OCI-LY7 (cell line): ENCODE measurements around the gene NPM3. TPM values are rescaled to one million over a fixed set of nuclear protein-coding genes. Genes with fewer than 3 reads are reported as not detected.
A peak's percentile ranks its signal among the peaks of the same experiment; 100 is the strongest.

Experiments used
- BruUV-seq: library from RNA; stranded (reverse); fragments of 400-500 nt; replicated peaks from 2 replicates; lab custom pipeline; 2021; lab: Mats Ljungman, UMichigan
- CTCF ChIA-PET: fragments of 300-600 bp; sonication (Branson Sonifier 250); formaldehyde crosslinking; loops from one replicate; lab custom pipeline; 2022; ENCODE audit warnings: antibody characterized with exemption; ENCODE audit not compliant: unreplicated experiment; lab: Charles Lee
- POLR2A ChIA-PET: fragments of 300-600 bp; sonication (Branson Sonifier 250); formaldehyde crosslinking; loops from one replicate; lab custom pipeline; 2022; ENCODE audit warnings: antibody characterized with exemption; lab: Charles Lee
- DNase-seq: peaks from one replicate; pipeline ENCODE4 v3.0.0-alpha.2; 2015; ENCODE audit warnings: low spot score
- H2AFZ ChIP-seq: fragments of 200-600 bp; sonication (generic), shearing (Covaris generic); 2 replicates; pipeline ENCODE4 v1.6.1; 2014; ENCODE audit warnings: mild to moderate bottlenecking, antibody characterized with exemption, low read length, moderate library complexity
- H3K27ac ChIP-seq: fragments of 200-600 bp; sonication (generic); 2 replicates; pipeline ENCODE4 v1.5.1; 2014; ENCODE audit warnings: mixed run types, low read depth, mild to moderate bottlenecking, moderate library complexity, low read length, inconsistent platforms; ENCODE audit not compliant: poor library complexity, severe bottlenecking
- H3K36me3 ChIP-seq: fragments of 200-600 bp; sonication (generic); 2 replicates; pipeline ENCODE4 v1.6.1; 2014; ENCODE audit warnings: mild to moderate bottlenecking, antibody characterized with exemption, low read length, moderate library complexity, mixed read lengths; ENCODE audit not compliant: insufficient read depth
- H3K4me1 ChIP-seq: fragments of 200-600 bp; sonication (generic); 2 replicates; pipeline ENCODE4 v1.5.1; 2014; ENCODE audit warnings: mild to moderate bottlenecking, low read length; ENCODE audit not compliant: insufficient read depth, poor library complexity, severe bottlenecking
- H3K4me2 ChIP-seq: fragments of 200-600 bp; sonication (generic); 2 replicates; pipeline ENCODE4 v1.6.1; 2014; ENCODE audit warnings: mild to moderate bottlenecking, low read length
- H3K4me3 ChIP-seq: fragments of 200-600 bp; sonication (generic); 2 replicates; pipeline ENCODE4 v1.5.1; 2014; ENCODE audit warnings: mild to moderate bottlenecking, low read depth, low read length; ENCODE audit not compliant: poor library complexity, severe bottlenecking
- H3K79me2 ChIP-seq: fragments of 200-600 bp; sonication (generic); 2 replicates; pipeline ENCODE4 v1.6.1; 2016; ENCODE audit warnings: low read depth, mild to moderate bottlenecking, low read length, moderate library complexity, mixed read lengths; ENCODE audit not compliant: insufficient read depth
- H3K9me2 ChIP-seq: fragments of 200-600 bp; sonication (generic); 2 replicates; pipeline ENCODE4 v1.6.1; 2016; ENCODE audit warnings: mild to moderate bottlenecking, low read length, mixed read lengths; ENCODE audit not compliant: insufficient read depth
- H3K9me3 ChIP-seq: fragments of 200-600 bp; sonication (generic); 2 replicates; pipeline ENCODE4 v1.6.1; 2014; ENCODE audit warnings: mild to moderate bottlenecking, mixed run types, low read length, mixed read lengths
- H4K20me1 ChIP-seq: fragments of 200-600 bp; sonication (generic); 2 replicates; pipeline ENCODE4 v1.6.1; 2014; ENCODE audit warnings: mild to moderate bottlenecking, antibody characterized with exemption, low read length, moderate library complexity, mixed read lengths; ENCODE audit not compliant: insufficient read depth
- EZH2phosphoT487 ChIP-seq: fragments of 200-600 bp; sonication (generic); IDR thresholded peaks from 2 replicates; pipeline ENCODE4 v1.6.1; 2018; ENCODE audit warnings: low read depth, borderline replicate concordance, mild to moderate bottlenecking, mixed run types, antibody characterized with exemption, low read length, moderate library complexity, mixed read lengths
- intact Hi-C: fragments of 100-400 bp; cut with micrococcal nuclease; formaldehyde crosslinking; loops from one replicate; pipeline ENCODE4 v1.10.0; 2022; ENCODE audit not compliant: unreplicated experiment
- total RNA-seq, 2 experiments: library from RNA; depleted of rRNA in 1 of 2; stranded (reverse); fragments of >200 nt in 1 of 2; shearing (Covaris generic) in 1 of 2; gene quantifications; 2 replicates each; pipeline ENCODE4 v1.2.3, GENCODE V29; 2014 to 2022
- TF ChIP-seq, protein P1 (sequence below): fragments of 200-600 bp; sonication (generic); conservative IDR thresholded peaks from 2 replicates; pipeline ENCODE4 v1.5.1; 2014; ENCODE audit warnings: mild to moderate bottlenecking, antibody characterized with exemption, low read length, moderate library complexity, mixed read lengths

Gene NPM3
- total RNA-seq, 2 experiments from 2014 or later: 111 to 115 TPM

DNA sequence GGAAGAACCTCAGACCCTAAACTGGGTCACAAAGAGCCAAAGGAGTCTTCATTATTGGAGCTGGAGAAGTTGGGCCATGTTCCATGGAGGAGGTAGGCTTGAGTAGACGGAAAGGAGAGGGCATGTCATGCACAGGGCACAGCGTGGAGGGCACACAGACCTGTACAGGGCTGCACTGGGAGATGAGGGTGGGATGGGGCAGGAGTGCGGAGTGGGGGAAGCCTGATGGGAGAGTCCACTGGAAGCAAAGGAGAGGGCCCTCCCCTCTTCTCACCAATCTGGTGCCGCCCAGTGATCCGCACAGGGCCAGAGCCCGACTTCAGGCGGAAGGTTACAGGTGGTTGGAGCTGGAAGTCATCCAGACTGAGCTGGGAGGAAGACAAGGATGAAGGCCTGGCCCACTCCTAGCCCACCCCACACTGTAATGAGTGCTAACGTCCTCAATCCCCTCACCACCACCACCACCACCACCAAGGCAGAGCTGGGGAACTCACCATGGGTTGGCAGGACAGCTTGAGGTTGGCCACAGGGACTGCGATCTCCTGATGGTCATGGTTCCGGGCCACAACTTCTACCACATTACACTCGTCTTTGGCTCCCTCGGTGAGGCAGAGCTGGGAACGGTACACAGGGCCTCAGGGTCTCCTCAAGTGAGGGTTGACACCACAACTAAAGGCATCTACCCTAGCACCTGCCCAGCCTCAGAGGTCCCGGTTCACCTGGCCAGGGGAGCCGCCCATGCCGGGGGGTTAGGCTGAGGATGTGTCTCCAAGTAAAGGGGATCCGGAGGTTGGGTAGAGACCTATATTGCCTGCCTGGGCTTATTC, 1.0 kb downstream of the NPM3 start:
- DNase-seq: peak; percentile 29
- ChIA-PET POLR2A (interaction anchor here (0.7 to 2.4 kb wide), 3 partner anchors 36 to 567 kb away, joined by 3 to 8 read pairs (median 7); partner anchors contain the start of gene OGA), CTCF (interaction anchor here (0.6 to 1.6 kb wide), 7 partner anchors 160 to 267 kb away, joined by 3 to 20 read pairs (median 4); no protein-coding TSS in a partner anchor)
- intact Hi-C loops: loop anchor here (1.0 to 10.0 kb wide), 6 partner anchors 36 to 567 kb away; partner anchors contain the start of genes FBXW4 and OGA
- Histone ChIP-seq H2AFZ (peak overlapping the region; percentile 48; the same call in 1 of the 2 replicates), H3K9me2 (no peaks in the 10 kb centered on the region), H3K4me1 (peaks cover 50% of the 10 kb centered on the region), H3K9me3 (no peaks in the 10 kb centered on the region), H3K27ac (peak overlapping the region; percentile 40), H3K36me3 (peaks cover 56% of the 10 kb centered on the region), H3K4me3 (peak overlapping the region; percentile 93), H4K20me1 (no peaks in the 10 kb centered on the region), H3K4me2 (peak overlapping the region; percentile 96), H3K79me2 (peaks cover 17% of the 10 kb centered on the region; the same call in 1 of the 2 replicates)
- TF ChIP-seq, protein P1, sequence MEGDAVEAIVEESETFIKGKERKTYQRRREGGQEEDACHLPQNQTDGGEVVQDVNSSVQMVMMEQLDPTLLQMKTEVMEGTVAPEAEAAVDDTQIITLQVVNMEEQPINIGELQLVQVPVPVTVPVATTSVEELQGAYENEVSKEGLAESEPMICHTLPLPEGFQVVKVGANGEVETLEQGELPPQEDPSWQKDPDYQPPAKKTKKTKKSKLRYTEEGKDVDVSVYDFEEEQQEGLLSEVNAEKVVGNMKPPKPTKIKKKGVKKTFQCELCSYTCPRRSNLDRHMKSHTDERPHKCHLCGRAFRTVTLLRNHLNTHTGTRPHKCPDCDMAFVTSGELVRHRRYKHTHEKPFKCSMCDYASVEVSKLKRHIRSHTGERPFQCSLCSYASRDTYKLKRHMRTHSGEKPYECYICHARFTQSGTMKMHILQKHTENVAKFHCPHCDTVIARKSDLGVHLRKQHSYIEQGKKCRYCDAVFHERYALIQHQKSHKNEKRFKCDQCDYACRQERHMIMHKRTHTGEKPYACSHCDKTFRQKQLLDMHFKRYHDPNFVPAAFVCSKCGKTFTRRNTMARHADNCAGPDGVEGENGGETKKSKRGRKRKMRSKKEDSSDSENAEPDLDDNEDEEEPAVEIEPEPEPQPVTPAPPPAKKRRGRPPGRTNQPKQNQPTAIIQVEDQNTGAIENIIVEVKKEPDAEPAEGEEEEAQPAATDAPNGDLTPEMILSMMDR: no peak
- no peak for TF ChIP-seq EZH2phosphoT487
- BruUV-seq: no TSS peak

DNA sequence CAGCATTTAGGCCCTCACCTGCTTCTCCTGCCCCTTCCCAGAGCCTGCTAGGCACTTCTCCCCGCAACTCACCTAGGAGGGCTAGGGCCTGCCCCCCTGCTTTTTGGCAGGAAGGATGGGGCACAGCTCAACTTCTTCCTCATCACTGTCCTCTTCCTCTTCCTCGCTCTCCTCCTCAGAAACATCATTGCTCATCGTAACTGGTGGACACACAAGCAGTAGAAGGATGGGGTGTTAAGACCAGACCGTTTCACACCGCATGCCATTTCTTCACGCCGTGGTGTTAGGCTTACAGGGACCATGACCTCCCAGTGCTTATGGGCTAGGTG, 1.6 kb downstream of the NPM3 start:
- POLR2A ChIA-PET: interaction anchor here (0.8 to 2.4 kb wide), 4 partner anchors 179 to 567 kb away, joined by 3 to 8 read pairs (median 6); partner anchors contain the start of genes DPCD and POLL
- Histone ChIP-seq H3K36me3 (peaks cover 51% of the 10 kb centered on the region), H3K9me3 (no peaks in the 10 kb centered on the region), H3K9me2 (no peaks in the 10 kb centered on the region), H3K27ac (peak overlapping the region; percentile 40), H3K79me2 (peaks cover 17% of the 10 kb centered on the region; the same call in 1 of the 2 replicates), H4K20me1 (no peaks in the 10 kb centered on the region), H3K4me1 (peaks cover 50% of the 10 kb centered on the region), H3K4me2 (peak overlapping the region; percentile 96), H3K4me3 (peak overlapping the region; percentile 93), H2AFZ (no peak overlapping the region)
- no peak for TF ChIP-seq EZH2phosphoT487
- TF ChIP-seq, protein P1: no peak
- intact Hi-C loops: loop anchor here (1.0 to 10.0 kb wide), 5 partner anchors 87 to 567 kb away; partner anchors contain the start of gene FBXW4
- DNase-seq: no peak
- CTCF ChIA-PET: interaction anchor here (0.5 to 1.6 kb wide), 11 partner anchors 12 to 267 kb away, joined by 3 to 20 read pairs (median 3); partner anchors contain the start of gene OGA
- no TSS peak for BruUV-seq
